Parathyroid adenoma (tissue), 2 donors: ENCODE results near the gene RAPGEF4.

Experiments
- H2AFZ ChIP-seq: fragments of 300-600 bp; sonication (generic); one replicate; pipeline ENCODE4 v1.7.0; 2017; ENCODE audit warnings: antibody characterized with exemption, mild to moderate bottlenecking
- H3K27ac ChIP-seq: fragments of 300-600 bp; sonication (generic); one replicate; pipeline ENCODE4 v1.7.0; 2017
- H3K27me3 ChIP-seq: fragments of 300-600 bp; sonication (generic); one replicate; pipeline ENCODE4 v1.7.0; 2017; ENCODE audit warnings: low read length; ENCODE audit not compliant: control insufficient read depth, insufficient read depth
- H3K36me3 ChIP-seq: fragments of 300-600 bp; sonication (generic); one replicate; pipeline ENCODE4 v1.7.0; 2017; ENCODE audit warnings: low read length; ENCODE audit not compliant: control insufficient read depth, insufficient read depth
- H3K4me1 ChIP-seq: fragments of 300-600 bp; sonication (generic); one replicate; pipeline ENCODE4 v1.7.0; 2017; ENCODE audit warnings: control low read depth
- H3K4me2 ChIP-seq: fragments of 300-600 bp; sonication (generic); one replicate; pipeline ENCODE4 v1.7.0; 2017; ENCODE audit warnings: low read length
- H3K4me3 ChIP-seq: fragments of 300-600 bp; sonication (generic); one replicate; pipeline ENCODE4 v1.7.0; 2017; ENCODE audit warnings: low read depth, low read length
- H3K79me2 ChIP-seq: fragments of 300-600 bp; sonication (generic); one replicate; pipeline ENCODE4 v1.7.0; 2017; ENCODE audit warnings: control low read depth
- H3K9ac ChIP-seq: fragments of 300-600 bp; sonication (generic); one replicate; pipeline ENCODE4 v1.7.0; 2017; ENCODE audit warnings: mild to moderate bottlenecking
- H3K9me3 ChIP-seq: fragments of 300-600 bp; sonication (generic); one replicate; pipeline ENCODE4 v1.7.0; 2017; ENCODE audit warnings: low read length; ENCODE audit not compliant: control insufficient read depth
- TF ChIP-seq, protein P1 (sequence below): fragments of 300-600 bp; sonication (generic); IDR thresholded peaks from one replicate; pipeline ENCODE4 v1.7.0; 2017; ENCODE audit warnings: antibody characterized with exemption, mild to moderate bottlenecking
- donor health status: primary hyperparathyroidism.

Gene RAPGEF4

GRCh38 chr2:172836827-172837226, 101.2 kb downstream of the RAPGEF4 start:
- Histone ChIP-seq H3K4me2 (no peak overlapping the region), H3K9me3 (no peaks in the 10 kb centered on the region), H3K27ac (peak overlapping the region; percentile 20), H3K4me1 (no peaks in the 10 kb centered on the region), H3K27me3 (no peaks in the 10 kb centered on the region), H3K79me2 (no peaks in the 10 kb centered on the region), H3K36me3 (no peaks in the 10 kb centered on the region), H3K9ac (no peak overlapping the region), H3K4me3 (no peak overlapping the region), H2AFZ (no peak overlapping the region)
- TF ChIP-seq, protein P1, sequence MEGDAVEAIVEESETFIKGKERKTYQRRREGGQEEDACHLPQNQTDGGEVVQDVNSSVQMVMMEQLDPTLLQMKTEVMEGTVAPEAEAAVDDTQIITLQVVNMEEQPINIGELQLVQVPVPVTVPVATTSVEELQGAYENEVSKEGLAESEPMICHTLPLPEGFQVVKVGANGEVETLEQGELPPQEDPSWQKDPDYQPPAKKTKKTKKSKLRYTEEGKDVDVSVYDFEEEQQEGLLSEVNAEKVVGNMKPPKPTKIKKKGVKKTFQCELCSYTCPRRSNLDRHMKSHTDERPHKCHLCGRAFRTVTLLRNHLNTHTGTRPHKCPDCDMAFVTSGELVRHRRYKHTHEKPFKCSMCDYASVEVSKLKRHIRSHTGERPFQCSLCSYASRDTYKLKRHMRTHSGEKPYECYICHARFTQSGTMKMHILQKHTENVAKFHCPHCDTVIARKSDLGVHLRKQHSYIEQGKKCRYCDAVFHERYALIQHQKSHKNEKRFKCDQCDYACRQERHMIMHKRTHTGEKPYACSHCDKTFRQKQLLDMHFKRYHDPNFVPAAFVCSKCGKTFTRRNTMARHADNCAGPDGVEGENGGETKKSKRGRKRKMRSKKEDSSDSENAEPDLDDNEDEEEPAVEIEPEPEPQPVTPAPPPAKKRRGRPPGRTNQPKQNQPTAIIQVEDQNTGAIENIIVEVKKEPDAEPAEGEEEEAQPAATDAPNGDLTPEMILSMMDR: no peak

DNA sequence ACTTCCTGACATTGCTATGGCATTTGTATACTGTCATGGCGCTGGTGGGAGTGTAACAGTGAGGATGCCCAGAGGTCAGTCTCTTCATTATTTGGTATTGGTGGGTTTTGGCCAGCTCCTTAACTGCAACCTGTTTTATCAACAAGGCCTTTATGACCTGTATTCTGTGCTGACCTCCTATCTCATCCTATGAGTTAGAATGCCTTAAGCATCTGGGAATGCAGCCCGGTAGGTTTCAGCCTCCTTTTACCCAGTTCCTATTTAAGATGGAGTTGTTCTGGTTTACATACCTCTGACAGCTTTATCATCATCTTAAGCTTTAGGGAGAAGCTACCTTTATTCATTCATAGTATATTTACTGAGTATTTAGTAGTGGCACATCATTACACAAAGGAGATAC, 103.8 kb downstream of the RAPGEF4 start:
- Histone ChIP-seq H3K4me3 (no peak overlapping the region), H3K79me2 (no peaks in the 10 kb centered on the region), H3K9ac (no peak overlapping the region), H3K4me1 (no peaks in the 10 kb centered on the region), H3K27ac (no peak overlapping the region), H3K27me3 (no peaks in the 10 kb centered on the region), H3K9me3 (no peaks in the 10 kb centered on the region), H2AFZ (no peak overlapping the region), H3K4me2 (no peak overlapping the region), H3K36me3 (no peaks in the 10 kb centered on the region)
- TF ChIP-seq, protein P1: no peak

DNA sequence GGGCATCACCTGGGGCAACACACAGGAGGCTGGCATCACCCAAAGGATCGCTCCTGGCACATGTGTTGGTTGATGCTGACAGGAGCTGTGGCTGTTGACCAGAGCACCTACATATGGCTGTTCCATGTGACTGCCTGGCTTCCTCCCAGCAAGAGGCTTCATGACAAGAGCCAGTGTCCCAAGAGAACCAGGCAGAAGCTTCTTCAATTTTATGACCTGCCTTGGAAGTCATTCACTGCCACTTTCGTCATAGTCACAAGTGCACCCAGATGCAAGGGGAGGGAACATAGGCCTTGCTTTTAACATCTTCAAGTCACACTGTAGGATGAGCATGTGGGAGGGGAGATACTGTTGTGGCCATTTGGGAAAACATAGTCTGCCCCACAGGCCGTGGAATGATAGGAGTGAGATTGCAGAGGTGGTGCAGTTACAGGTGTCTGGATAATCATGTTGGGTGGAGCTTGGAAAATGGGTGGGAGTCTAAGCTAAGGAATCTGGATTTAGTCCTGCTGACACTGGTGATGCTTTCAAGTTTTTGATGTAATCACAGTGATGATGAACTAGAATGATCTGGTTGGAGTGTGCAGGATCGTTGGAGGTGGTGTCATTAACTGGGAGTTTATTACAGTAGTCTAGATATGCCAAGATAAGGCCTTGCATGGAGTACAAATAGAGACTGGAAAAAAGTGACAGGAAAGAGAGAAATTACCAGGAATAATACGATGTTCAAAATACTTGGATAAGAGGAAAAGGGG, 107.0 kb downstream of the RAPGEF4 start:
- TF ChIP-seq, protein P1: no peak
- Histone ChIP-seq H3K4me3 (no peak overlapping the region), H3K27ac (no peak overlapping the region), H2AFZ (no peak overlapping the region), H3K36me3 (no peaks in the 10 kb centered on the region), H3K4me2 (no peak overlapping the region), H3K4me1 (no peaks in the 10 kb centered on the region), H3K27me3 (no peaks in the 10 kb centered on the region), H3K79me2 (no peaks in the 10 kb centered on the region), H3K9me3 (no peaks in the 10 kb centered on the region), H3K9ac (no peak overlapping the region)

DNA sequence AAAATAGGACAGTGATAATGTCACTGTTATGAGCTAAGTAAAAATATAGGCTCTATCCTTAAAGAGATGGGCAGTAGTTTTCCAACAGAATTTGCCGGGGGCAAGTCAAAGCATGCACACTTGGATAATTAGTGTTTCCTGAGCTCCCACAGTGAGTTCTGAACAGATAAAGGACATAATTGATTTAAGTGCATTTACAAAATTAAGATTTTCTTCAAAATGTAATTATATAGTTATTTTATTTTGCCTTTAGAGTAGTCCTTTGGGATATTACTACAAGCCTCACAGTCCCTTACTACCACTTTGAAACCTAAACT, 107.6 kb downstream of the RAPGEF4 start:
- Histone ChIP-seq H2AFZ (no peak overlapping the region), H3K4me1 (no peaks in the 10 kb centered on the region), H3K36me3 (no peaks in the 10 kb centered on the region), H3K9ac (no peak overlapping the region), H3K79me2 (no peaks in the 10 kb centered on the region), H3K4me2 (no peak overlapping the region), H3K27ac (no peak overlapping the region), H3K9me3 (no peaks in the 10 kb centered on the region), H3K27me3 (no peaks in the 10 kb centered on the region), H3K4me3 (no peak overlapping the region)
- TF ChIP-seq, protein P1: no peak
